Esophagus muscularis mucosa (tissue), 4 donors: Measurements from ENCODE around the gene MYO9B.

Experiments
- EP300 ChIP-seq: sonication (generic); formaldehyde crosslinking; IDR thresholded peaks from one replicate; pipeline ENCODE4 v1.6.1; 2017; ENCODE audit warnings: antibody characterized with exemption
- POLR2A ChIP-seq: fragments of 450-650 bp; IDR thresholded peaks from one replicate; pipeline ENCODE4 v1.6.1; 2017; ENCODE audit warnings: antibody characterized with exemption, moderate library complexity, mild to moderate bottlenecking, low read depth
- POLR2AphosphoS5 ChIP-seq, 2 donors: sonication (generic); formaldehyde crosslinking; IDR thresholded peaks; one replicate each; pipeline ENCODE4 v1.6.1; 2017; ENCODE audit warnings: antibody characterized with exemption in 2 of 2
- TF ChIP-seq, protein P1 (sequence below), 3 experiments: fragments of 200-600 bp in 2 of 3; fragments of 450-650 bp in 1 of 3; sonication (generic) in 2 of 3; IDR thresholded peaks; one replicate each; pipeline ENCODE4 v1.5.1; 2017 to 2019; ENCODE audit warnings: antibody characterized with exemption in 3 of 3, mild to moderate bottlenecking in 2 of 3, moderate library complexity in 1 of 3

DNA sequence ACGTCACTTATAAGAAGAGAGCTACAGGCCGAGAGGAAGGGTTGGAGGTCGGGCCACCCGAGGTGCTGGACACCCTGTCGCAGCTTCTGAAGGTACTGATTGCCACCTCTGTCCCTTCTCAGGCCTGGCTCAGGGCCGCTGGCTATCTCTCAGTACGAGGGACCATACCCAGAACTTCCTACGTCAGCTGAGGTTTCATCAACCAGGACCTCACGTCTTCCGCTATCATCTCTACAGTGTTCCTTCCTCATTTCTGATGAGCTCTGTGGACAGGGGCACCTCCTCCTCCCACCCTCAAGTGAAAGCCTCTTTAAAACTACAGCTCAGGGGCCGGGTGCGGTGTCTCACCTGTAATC lies 81.3 kb downstream of the MYO9B start:
- TF ChIP-seq POLR2AphosphoS5 (IDR thresholded peaks at IDR 0.05), result no peak
- TF ChIP-seq, protein P1, sequence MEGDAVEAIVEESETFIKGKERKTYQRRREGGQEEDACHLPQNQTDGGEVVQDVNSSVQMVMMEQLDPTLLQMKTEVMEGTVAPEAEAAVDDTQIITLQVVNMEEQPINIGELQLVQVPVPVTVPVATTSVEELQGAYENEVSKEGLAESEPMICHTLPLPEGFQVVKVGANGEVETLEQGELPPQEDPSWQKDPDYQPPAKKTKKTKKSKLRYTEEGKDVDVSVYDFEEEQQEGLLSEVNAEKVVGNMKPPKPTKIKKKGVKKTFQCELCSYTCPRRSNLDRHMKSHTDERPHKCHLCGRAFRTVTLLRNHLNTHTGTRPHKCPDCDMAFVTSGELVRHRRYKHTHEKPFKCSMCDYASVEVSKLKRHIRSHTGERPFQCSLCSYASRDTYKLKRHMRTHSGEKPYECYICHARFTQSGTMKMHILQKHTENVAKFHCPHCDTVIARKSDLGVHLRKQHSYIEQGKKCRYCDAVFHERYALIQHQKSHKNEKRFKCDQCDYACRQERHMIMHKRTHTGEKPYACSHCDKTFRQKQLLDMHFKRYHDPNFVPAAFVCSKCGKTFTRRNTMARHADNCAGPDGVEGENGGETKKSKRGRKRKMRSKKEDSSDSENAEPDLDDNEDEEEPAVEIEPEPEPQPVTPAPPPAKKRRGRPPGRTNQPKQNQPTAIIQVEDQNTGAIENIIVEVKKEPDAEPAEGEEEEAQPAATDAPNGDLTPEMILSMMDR (IDR thresholded peaks at IDR 0.05), result no peak
- no peak for TF ChIP-seq POLR2A
- TF ChIP-seq EP300, result no peak
